Head of caudate nucleus (tissue), 42 donors: Measurements from ENCODE around the gene FAM234B.
"Not testable (repeated sequence)": the region's sequence is repeated elsewhere in the genome, so short reads cannot be mapped to it uniquely, and the experiment has no call there.

Experiments used
- DNase-seq, 42 donors: peaks; one replicate each; pipeline versions ENCODE4 v3.0.0 to v3.0.0-alpha.2; 2020 to 2021; ENCODE audit warnings: mixed read lengths in 7 of 42
- intact Hi-C: fragments of 100-400 bp; cut with DNase I; formaldehyde crosslinking; loops from one replicate; pipeline ENCODE4 v1.15.0; 2022

FAM234B gene

DNA sequence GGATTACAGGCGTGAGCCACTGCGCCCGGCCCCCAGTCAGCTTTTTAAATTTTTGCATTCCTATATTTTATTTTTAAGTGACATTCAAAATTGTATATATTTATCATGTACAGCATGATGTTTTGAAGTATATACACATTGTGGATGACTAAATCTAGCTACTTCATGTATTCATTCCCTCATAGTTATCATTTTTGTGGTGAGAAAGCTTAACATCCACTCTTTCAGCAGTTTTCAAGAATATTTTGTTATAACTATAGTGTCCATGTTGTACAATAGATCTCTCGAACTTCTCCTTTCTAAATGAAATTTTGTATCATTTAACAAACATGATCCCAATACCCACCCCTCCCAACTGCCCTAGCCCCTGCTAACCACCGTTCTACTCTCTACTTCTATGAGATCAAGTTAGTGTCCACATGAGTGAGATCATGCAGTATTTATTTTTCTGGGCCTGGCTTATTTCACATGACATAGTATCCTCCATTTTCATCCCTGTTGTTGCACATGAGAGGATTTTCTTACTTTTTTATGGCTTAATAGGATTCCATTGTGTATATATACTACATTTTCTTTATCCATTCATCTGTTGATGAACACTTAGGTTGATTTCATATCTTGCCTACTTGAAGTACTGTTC is 35.3 kb upstream of the FAM234B start:
- intact Hi-C loops = loop anchor here (10.0 kb wide), 1 partner anchor 86 kb away; no protein-coding TSS in a partner anchor
- no peak for DNase-seq

GRCh38 chr12:13011098-13011497 is 33.1 kb upstream of the FAM234B start:
- no peak for DNase-seq
- intact Hi-C loops = no loop called here

GRCh38 chr12:13022851-13023271 is 21.3 kb upstream of the FAM234B start:
- intact Hi-C loops = no loop called here
- no peak for DNase-seq

- DNase-seq = peak in 3 of 42 donors; percentile 11 to 55 (median 35)
- intact Hi-C loops = no loop called here
Observed at GRCh38 chr12:13023811-13024530, 20.2 kb upstream of the FAM234B start.

DNA sequence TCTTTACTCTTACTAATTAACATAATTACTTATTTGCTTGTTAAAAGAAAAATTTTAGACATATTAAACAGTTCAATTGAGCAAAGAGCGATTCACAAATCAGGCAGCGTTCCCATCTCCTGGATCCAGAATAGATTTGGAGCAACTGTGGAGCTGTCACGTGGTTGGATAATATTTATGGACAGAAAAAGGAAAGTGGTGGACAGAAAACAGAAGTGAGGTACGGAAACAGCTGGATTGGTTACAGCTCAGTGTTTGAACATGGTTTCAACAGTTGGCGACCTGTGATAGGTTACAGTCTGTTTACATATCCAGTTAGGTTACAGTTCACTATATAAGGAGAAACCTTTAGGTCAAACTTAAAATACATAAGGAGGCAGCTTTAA is 19.7 kb upstream of the FAM234B start:
- intact Hi-C loops = no loop called here
- DNase-seq = no peak

DNA sequence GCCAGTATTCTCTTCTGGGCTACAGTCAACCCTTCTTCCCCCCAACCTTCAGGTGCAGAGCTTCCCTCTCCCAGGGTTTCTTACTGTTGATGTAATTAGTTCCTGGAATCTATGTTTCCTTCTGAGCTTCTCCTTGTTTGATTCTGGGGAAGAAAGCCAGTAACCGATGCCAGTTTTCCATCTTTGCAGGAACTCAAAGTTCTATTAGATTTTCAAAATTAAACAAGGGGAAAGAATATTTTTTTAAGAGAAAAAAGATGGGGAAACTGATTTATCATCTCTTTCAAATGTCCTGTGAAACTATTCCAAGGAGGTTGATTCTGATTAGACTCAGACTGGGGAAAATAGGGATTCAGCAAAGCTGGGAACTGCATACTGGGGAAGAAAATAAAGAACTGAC is 17.9 kb upstream of the FAM234B start:
- intact Hi-C loops = no loop called here
- DNase-seq = no peak

DNA sequence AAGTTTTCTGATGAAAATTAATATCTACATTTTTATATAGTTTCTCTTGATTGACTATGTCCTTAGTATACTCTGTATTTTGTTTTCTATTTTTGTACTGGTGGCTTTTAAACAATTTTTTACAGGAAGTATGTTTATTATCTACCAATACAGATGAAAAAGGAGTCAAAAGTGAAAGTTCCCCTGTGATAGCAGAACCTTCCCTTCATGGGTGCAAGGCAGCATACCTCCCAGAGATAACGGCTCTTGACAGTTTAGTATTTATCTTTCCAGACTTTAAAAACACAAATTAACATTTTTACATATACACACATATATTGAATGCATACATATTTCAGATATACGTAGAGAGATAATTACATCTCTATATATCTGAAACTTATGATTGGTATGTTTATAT is 17.1 kb upstream of the FAM234B start:
- intact Hi-C loops = no loop called here
- no peak for DNase-seq

GRCh38 chr12:13027508-13027907 is 16.7 kb upstream of the FAM234B start:
- intact Hi-C loops = no loop called here
- DNase-seq = no peak

GRCh38 chr12:13028825-13029570 is 15.2 kb upstream of the FAM234B start:
- intact Hi-C loops = no loop called here
- no peak for DNase-seq

DNA sequence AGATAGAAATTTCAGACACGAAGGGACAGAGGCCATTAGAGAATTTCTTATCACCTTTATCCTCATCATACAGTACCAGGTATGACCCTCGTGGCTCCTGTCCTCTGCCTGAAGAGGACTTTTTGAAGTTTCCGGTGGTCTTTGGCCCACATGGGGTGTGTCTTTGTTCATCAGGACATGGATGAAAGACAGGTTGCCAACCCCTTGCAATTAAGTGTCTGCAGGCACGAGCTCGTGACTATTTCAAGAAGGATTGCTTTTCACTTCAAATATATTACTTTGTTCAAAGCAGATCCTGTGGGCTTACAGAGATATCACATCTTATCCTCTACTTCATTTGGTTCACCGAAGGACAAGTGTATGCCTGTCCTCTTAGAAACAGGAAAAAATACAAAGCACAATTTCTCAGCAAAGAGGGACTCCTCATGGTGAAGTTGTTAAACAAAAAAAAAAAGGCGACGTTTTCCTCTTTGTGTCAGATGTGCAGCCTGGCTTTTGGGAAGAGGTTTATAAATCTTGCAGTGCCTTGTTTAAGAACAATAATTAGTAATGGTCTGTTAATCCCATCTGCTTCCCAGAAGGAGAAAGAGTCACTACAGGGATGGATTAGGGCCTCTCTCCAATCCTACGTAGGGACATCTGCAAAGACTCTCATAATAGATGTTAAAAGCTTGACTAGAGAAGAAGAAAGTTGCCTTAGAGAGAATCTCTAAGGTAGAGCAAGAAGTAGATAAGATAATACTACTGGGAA is 13.5 kb upstream of the FAM234B start:
- no peak for DNase-seq
- intact Hi-C loops = no loop called here

DNA sequence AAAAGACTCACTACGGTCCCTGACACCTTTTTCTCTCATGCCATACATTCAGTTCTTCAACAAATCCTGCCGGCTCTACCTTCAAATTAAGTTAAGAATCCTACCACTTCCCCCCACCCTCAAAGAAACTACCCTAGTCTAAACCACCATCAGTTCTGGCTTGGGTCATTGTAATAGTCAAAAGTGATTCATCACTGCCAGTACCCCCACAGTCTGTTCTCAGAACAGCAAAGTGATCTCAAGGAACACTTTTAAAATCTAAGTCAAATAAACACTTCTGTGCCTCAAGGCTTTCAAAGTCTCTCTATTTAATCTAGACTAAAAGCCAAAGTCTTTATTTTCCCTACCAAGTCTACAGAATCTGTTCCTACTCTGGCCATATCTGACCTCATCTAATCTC is 12.0 kb upstream of the FAM234B start:
- no peak for DNase-seq
- intact Hi-C loops = no loop called here

DNA sequence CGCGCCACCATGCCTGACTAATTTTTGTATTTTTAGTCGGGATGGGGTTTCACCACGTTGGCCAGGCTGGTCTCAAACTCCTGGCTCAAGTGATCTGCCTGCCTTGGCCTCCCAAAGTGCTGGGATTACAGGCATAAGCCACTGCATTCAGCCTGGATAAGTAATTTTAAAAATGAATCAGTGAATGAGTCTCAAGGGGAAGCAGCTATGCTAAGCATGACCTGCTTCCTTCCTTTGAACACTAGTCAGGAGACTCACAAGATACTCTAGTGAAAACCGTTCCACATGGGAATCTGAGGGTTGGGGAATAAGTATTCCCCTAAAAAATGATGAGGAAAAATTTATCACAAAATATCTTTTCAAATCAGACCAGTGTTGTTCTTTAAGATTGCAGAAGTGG is 10.7 kb upstream of the FAM234B start:
- no peak for DNase-seq

GRCh38 chr12:13035335-13035734 is 8.8 kb upstream of the FAM234B start:
- intact Hi-C loops, DNase-seq: not testable (repeated sequence)

More for the DNA sequence above, 10.7 kb upstream of the FAM234B start:
- intact Hi-C loops = no loop called here

- intact Hi-C loops = no loop called here
- no peak for DNase-seq
Observed at GRCh38 chr12:13036881-13037280, 7.3 kb upstream of the FAM234B start.

DNA sequence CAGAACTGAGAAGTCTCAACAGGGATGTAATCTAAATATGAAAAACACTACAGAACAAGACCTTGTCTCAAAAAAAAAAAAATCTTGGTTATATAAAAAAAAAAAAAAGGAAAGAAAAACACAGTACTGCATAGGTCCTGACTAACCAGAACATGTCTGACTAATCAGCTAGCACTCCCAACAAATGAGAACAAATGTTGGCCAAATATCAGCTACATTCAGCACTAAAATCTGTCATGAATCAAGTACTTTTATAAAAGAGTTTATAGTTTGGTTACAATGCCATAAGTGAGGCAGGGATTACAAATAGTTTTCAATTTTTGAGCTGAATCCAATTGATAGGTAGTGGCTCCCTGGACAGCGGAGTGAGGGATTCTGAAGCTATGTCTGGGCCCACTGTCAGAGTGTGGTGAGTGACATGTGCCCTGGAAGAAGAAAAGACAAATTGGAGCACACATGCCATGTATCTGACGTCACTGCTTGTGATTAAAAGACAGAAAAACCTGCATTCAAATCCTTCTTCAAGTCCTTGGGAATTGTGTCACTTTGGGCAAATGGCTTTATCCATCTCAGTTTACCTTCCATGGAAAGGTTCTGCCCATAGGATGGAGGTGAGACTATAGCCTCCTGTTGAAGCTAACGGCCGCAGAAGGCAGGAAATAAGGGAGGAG is 5.6 kb upstream of the FAM234B start:
- DNase-seq = no peak
- intact Hi-C loops = no loop called here

DNA sequence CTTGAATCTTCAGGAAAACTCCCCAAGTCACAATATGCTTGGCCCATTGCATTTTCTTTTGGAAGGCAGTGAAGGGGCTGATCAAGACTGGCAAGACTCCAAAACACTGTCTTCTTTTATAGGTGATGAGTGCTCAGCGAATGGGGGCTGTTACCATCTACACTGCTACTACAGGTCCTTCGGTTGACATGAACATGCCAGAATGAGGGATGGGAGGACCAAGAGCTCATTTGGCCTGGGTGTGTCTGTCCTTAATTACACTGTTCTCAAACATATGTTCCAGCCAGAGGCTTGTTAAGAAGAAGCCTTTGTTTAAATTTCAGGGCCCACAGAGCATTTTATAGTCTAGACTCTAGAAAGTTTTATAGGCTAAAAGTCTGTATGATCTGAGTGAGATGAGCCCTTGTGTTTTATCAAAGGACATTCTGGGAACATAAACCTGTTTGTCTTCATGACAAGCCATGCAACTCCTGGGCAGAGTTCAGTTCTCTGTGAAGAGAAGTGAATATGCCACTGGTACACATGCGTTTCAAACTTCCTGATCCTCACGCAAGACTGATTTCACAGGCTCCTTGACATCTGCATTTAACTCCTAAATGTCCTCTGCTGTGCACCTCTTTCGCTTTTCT is 4.7 kb upstream of the FAM234B start:
- DNase-seq = no peak
- intact Hi-C loops = no loop called here

- intact Hi-C loops = loop anchor here (5.0 kb wide), 1 partner anchor 39 kb away; the partner anchor contains the start of gene HEBP1
- no peak for DNase-seq
Observed at GRCh38 chr12:13041224-13041623, 3.0 kb upstream of the FAM234B start.

DNA sequence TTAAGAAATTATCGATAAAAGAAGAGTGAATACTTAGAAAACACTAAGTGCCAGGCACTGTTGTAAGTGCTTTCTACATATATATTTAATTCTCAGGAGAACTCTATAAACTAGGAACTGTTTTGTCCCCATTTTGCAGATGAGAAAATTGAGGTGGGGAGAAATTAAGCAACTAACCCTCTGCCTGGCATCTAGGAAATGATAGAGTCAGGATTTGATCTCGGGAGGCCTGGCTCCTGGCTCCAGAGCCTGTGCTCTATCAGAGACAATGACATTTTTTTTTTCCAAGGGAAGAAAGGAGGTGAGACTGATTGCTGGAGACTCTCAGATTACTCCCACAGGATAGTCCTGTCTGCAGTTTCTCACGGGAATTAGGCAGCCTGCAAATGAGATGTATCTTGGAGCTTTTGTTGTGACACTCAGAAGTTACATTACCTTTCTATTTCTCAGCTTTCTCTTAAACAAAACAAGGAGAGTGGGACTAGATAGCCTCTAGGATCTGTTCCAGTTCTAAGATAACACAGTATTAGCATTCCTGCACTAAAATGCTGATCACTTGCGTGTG is 1.4 kb upstream of the FAM234B start:
- intact Hi-C loops = loop anchor here (5.0 kb wide), 1 partner anchor 40 kb away; the partner anchor contains the start of gene HEBP1
- DNase-seq = no peak
